H1 (cell line): ENCODE results near the gene PRKD1. TPM values are rescaled to one million over a fixed set of nuclear protein-coding genes. Genes with fewer than 3 reads are reported as not detected.

Source experiments
- ASH2L ChIP-seq: fragments of 200-600, 300-600 bp; sonication (generic); IDR thresholded peaks from one replicate; pipeline ENCODE4 v1.7.1; 2017; ENCODE audit warnings: low read length
- CEBPB ChIP-seq: IDR thresholded peaks from 2 replicates; pipeline ENCODE4 v1.6.1; 2012; ENCODE audit warnings: low read depth, low read length
- HDAC6 ChIP-seq: IDR thresholded peaks from one replicate; pipeline ENCODE4 v1.7.1; 2012; ENCODE audit warnings: low read depth, mild to moderate bottlenecking, inconsistent platforms, low read length, moderate library complexity
- POLR2A ChIP-seq, 2 experiments: IDR thresholded peaks; 1 replicate in 1 of 2; 2 replicates in 1 of 2; pipeline ENCODE4 v1.6.1; 2011; ENCODE audit warnings: low read depth in 2 of 2, low read length in 2 of 2, mild to moderate bottlenecking in 2 of 2; ENCODE audit errors: control extremely low read depth in 1 of 2
- RFX5 ChIP-seq: IDR thresholded peaks from 2 replicates; pipeline ENCODE4 v1.6.1; 2011; ENCODE audit warnings: low read depth, low read length, improper control_type of control experiment, borderline replicate concordance
- polyA plus RNA-seq, 7 experiments: library from polyadenylated mRNA; depleted of rRNA in 3 of 7; stranded (reverse) in 5 of 7; unstranded in 2 of 7; fragments of >200 nt in 5 of 7; fragments of 200-250 nt in 2 of 7; gene quantifications; 1 replicate in 5 of 7; 2 replicates in 1 of 7; 4 replicates in 1 of 7; pipeline versions ENCODE4 v1.2.1 to v1.2.3, GENCODE V29; 2011 to 2013; ENCODE audit warnings: missing spikeins in 2 of 7, mixed read lengths in 2 of 7
- total RNA-seq: library from RNA; stranded (reverse); fragmentation: NEBNext Ultra II Directional; extraction: Animal tissue kit (Norgen Biotek cat#: 25700); gene quantifications from 2 replicates; pipeline ENCODE4 v1.2.1, GENCODE V29; 2021
- TF ChIP-seq, protein P1 (sequence below): IDR thresholded peaks from 2 replicates; pipeline ENCODE4 v1.6.1; 2012; ENCODE audit warnings: inconsistent platforms

The PRKD1 gene
- total and polyA plus RNA-seq, 2 of the 8 experiments (the other 6 are each of a cell fraction or from before 2014, with no cell fraction given), result 3.6 to 6.8 TPM

DNA sequence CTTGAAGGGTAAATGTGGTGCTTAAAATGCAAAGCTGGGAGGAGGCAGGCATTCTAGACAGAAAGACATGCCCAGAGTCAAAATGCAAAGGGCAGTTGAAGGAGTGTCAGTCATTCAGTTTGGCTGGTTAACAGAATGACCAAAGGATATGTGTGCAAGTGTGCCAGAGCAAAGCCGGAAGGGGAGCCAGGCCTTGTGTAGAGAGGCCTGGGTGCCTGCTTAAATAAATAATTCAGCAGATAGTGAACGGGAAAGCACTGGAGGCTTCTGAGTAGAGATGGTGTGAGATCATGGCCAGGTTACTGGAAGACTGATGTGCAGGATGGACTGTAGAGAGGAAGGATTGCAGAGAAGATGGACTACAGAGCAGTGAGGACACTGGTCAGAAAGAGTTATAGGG, 244.9 kb downstream of the PRKD1 start (continued):
- TF ChIP-seq CEBPB, result no peak
- TF ChIP-seq, protein P1, sequence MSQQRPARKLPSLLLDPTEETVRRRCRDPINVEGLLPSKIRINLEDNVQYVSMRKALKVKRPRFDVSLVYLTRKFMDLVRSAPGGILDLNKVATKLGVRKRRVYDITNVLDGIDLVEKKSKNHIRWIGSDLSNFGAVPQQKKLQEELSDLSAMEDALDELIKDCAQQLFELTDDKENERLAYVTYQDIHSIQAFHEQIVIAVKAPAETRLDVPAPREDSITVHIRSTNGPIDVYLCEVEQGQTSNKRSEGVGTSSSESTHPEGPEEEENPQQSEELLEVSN, result no peak
- TF ChIP-seq POLR2A (IDR thresholded peaks at IDR 0.05; ENCODE audit: control extremely low read depth in 1 of 2, low read depth in 2 of 2, low read length in 2 of 2), result no peak
- TF ChIP-seq RFX5, result no peak
- TF ChIP-seq ASH2L, result no peak
- no peak for TF ChIP-seq HDAC6
